ENCODE data around the gene RASL10A. TPM values are rescaled to one million over a fixed set of nuclear protein-coding genes. Genes with fewer than 3 reads are reported as not detected.

The RASL10A gene
- total and polyA plus RNA-seq, 9 of the 15 experiments (the other 6 are each of a cell fraction or from before 2014, with no cell fraction given): 0.17 to 1.2 (median 0.45) TPM; not detected in 3

- TF ChIP-seq ZNF165 (CRISPR knock-in tag; IDR thresholded peaks at IDR 0.05; ENCODE audit: borderline replicate concordance) (no peak), NCOR1 (IDR thresholded peaks at IDR 0.05) (0 out of 2 replicates have a peak, but pooled peaks have one; percentile 25), E2F4 (CRISPR knock-in tag; IDR thresholded peaks at IDR 0.05; ENCODE audit: low read depth) (peak; percentile 69; the same call in 1 of the 2 replicates), GTF2F1 (IDR thresholded peaks at IDR 0.05; ENCODE audit: low read depth, low read length) (no peak), POLR3G (IDR thresholded peaks at IDR 0.05; ENCODE audit: extremely low read depth, insufficient read length, insufficient replicate concordance) (no peak), PML (IDR thresholded peaks at IDR 0.05; ENCODE audit: low read length) (no peak), ZNF407 (IDR thresholded peaks at IDR 0.05; ENCODE audit: low read depth) (no peak), RAD21 (CRISPR knock-in tag; conservative IDR thresholded peaks at IDR 0.05 in 1 of 2, IDR thresholded peaks at IDR 0.05 in 1 of 2) (peak in 1 of 2 experiments; percentile 56; a peak in 2 of 4 replicates), POLR3A (IDR thresholded peaks at IDR 0.05; ENCODE audit: borderline replicate concordance, extremely low read depth, insufficient read depth, insufficient read length) (no peak), PATZ1 (CRISPR knock-in tag; IDR thresholded peaks at IDR 0.05; ENCODE audit: borderline replicate concordance) (no peak), MLLT1 (IDR thresholded peaks at IDR 0.05) (no peak), PKNOX1 (IDR thresholded peaks at IDR 0.05) (no peak), TAL1 (IDR thresholded peaks at IDR 0.05) (no peak)
These were observed 9.2 kb downstream of the RASL10A start, which contains the start of gene GAS2L1 (continued) for GRCh38 chr22:29306175-29306834.

Measured in K562 (cell line).